ENCODE data around the gene KDM6B.

KDM6B gene

DNA sequence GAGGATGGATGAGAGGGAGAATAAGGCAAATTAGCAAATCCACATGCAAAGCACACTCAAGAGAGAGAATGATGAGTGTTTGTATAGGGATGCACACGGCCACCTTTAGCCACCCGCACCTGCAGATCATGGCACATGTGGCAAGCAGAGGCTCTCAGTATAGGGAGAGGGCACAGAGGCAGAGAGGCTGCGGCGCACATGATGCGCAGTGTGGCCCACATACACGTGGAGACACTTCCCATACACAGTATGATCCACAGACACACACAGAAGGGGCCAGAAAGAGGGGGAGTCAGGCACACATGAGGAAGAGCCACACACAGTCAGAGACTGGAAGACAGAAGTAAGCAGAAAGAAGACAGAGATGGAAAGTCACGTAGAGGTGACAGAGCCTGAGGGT, 48.1 kb downstream of the KDM6B start:
- Mint-ChIP-seq H3K27ac (no peak overlapping the region), H3K4me1 (no peaks in the 10 kb centered on the region), H3K36me3 (ENCODE audit: low read depth) (peaks cover 6% of the 10 kb centered on the region), H3K27me3 (ENCODE audit: low read depth) (no peaks in the 10 kb centered on the region), H3K9me3 (no peaks in the 10 kb centered on the region), H3K4me3 (no peak overlapping the region)
- TF ChIP-seq, protein P1, sequence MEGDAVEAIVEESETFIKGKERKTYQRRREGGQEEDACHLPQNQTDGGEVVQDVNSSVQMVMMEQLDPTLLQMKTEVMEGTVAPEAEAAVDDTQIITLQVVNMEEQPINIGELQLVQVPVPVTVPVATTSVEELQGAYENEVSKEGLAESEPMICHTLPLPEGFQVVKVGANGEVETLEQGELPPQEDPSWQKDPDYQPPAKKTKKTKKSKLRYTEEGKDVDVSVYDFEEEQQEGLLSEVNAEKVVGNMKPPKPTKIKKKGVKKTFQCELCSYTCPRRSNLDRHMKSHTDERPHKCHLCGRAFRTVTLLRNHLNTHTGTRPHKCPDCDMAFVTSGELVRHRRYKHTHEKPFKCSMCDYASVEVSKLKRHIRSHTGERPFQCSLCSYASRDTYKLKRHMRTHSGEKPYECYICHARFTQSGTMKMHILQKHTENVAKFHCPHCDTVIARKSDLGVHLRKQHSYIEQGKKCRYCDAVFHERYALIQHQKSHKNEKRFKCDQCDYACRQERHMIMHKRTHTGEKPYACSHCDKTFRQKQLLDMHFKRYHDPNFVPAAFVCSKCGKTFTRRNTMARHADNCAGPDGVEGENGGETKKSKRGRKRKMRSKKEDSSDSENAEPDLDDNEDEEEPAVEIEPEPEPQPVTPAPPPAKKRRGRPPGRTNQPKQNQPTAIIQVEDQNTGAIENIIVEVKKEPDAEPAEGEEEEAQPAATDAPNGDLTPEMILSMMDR (IDR thresholded peaks at IDR 0.05; ENCODE audit: unreplicated experiment in 3 of 3) = no peak

DNA sequence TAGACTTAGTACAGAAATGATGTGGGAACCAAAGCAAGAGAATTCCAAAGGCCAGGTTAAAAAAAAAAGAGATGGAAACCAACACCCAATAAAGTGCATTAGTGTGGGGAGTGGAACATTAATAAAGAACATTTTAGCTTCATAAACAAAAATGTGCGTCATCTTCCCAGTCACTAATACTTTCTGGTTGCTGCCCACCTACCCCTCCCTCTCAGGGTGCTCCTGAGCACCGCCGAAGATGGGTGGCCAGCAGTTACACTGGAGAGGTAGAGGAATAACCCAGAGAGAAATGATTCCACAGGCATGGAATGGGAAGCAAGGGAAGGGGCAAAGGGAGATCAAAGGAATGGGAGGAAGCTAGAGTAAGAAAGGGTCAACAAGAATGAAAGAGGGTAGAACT, 48.6 kb downstream of the KDM6B start:
- Mint-ChIP-seq H3K27ac (no peak overlapping the region), H3K4me1 (no peaks in the 10 kb centered on the region), H3K27me3 (ENCODE audit: low read depth) (no peaks in the 10 kb centered on the region), H3K4me3 (no peak overlapping the region), H3K9me3 (no peaks in the 10 kb centered on the region), H3K36me3 (ENCODE audit: low read depth) (peaks cover 2% of the 10 kb centered on the region)
- TF ChIP-seq, protein P1 (IDR thresholded peaks at IDR 0.05; ENCODE audit: unreplicated experiment in 3 of 3) = no peak

All from nephron (organoid).